ENCODE results near the gene UBR3.

Gene UBR3

GRCh38 chr2:170052151-170052550, 224.9 kb downstream of the UBR3 start:
- no peak for DNase-seq (ENCODE audit: low read depth)

- no peak for DNase-seq (ENCODE audit: low read depth)
Observed at GRCh38 chr2:170054997-170055396, 227.7 kb downstream of the UBR3 start.

- DNase-seq (ENCODE audit: low read depth): no peak
Observed at GRCh38 chr2:170056900-170057299, 229.6 kb downstream of the UBR3 start.

- DNase-seq (ENCODE audit: low read depth): no peak
Observed at GRCh38 chr2:170063456-170064235, 236.4 kb downstream of the UBR3 start.

GRCh38 chr2:170070778-170071177, 243.5 kb downstream of the UBR3 start:
- DNase-seq (ENCODE audit: low read depth): no peak

GRCh38 chr2:170073288-170073687, 246.0 kb downstream of the UBR3 start:
- peak; percentile 39 for DNase-seq (ENCODE audit: low read depth)

GRCh38 chr2:170076189-170076588, 248.9 kb downstream of the UBR3 start:
- DNase-seq (ENCODE audit: low read depth): no peak

GRCh38 chr2:170077830-170078569, 250.7 kb downstream of the UBR3 start:
- no peak for DNase-seq (ENCODE audit: low read depth)

- DNase-seq (ENCODE audit: low read depth): no peak
Observed at GRCh38 chr2:170084820-170085491, 257.7 kb downstream of the UBR3 start.

- no peak for DNase-seq (ENCODE audit: low read depth)
Observed at GRCh38 chr2:170086117-170086688, 258.9 kb downstream of the UBR3 start.

GRCh38 chr2:170086751-170087412, 259.6 kb downstream of the UBR3 start:
- DNase-seq (ENCODE audit: low read depth): no peak

GRCh38 chr2:170087413-170087793, 260.1 kb downstream of the UBR3 start:
- no peak for DNase-seq (ENCODE audit: low read depth)

- DNase-seq (ENCODE audit: low read depth): no peak
Observed at GRCh38 chr2:170088776-170089175, 261.5 kb downstream of the UBR3 start.

- no peak for DNase-seq (ENCODE audit: low read depth)
Observed at GRCh38 chr2:170090229-170090628, 263.0 kb downstream of the UBR3 start.

GRCh38 chr2:170091436-170091835, 264.2 kb downstream of the UBR3 start:
- DNase-seq (ENCODE audit: low read depth): no peak

GRCh38 chr2:170092436-170093060, 265.3 kb downstream of the UBR3 start:
- no peak for DNase-seq (ENCODE audit: low read depth)

GRCh38 chr2:170095380-170095779, 268.1 kb downstream of the UBR3 start:
- no peak for DNase-seq (ENCODE audit: low read depth)

- DNase-seq (ENCODE audit: low read depth): no peak
Observed at GRCh38 chr2:170098626-170099312, 271.5 kb downstream of the UBR3 start.

- DNase-seq (ENCODE audit: low read depth): no peak
Observed at GRCh38 chr2:170101789-170102188, 274.5 kb downstream of the UBR3 start.

GRCh38 chr2:170106102-170106840, 279.0 kb downstream of the UBR3 start:
- no peak for DNase-seq (ENCODE audit: low read depth)

All from GM04503 (cell line).